IMR-90 (cell line): ENCODE data around the gene MAP7. TPM values are rescaled to one million over a fixed set of nuclear protein-coding genes. Genes with fewer than 3 reads are reported as not detected.

Experiments
- ATAC-seq: fragments of 200-7000 bp; cut with Tn5 transposase; 2 replicates; pipeline ENCODE4 v1.9.1; 2020; ENCODE audit warnings: low read depth, mild to moderate bottlenecking, moderate library complexity
- BruUV-seq: library from RNA; stranded (reverse); fragments of 400-500 nt; replicated peaks from 2 replicates; lab custom pipeline; 2021; lab: Mats Ljungman, UMichigan
- CTCF ChIA-PET: fragments of 300-600 bp; formaldehyde crosslinking; extraction: SDS; loops from one replicate; lab custom pipeline; 2021; ENCODE audit warnings: antibody characterized with exemption; lab: Yijun Ruan, JAX
- POLR2A ChIA-PET: fragments of 300-600 bp; sonication (Branson Sonifier 250); formaldehyde crosslinking; loops from one replicate; lab custom pipeline; 2022; ENCODE audit warnings: antibody characterized with exemption; ENCODE audit not compliant: unreplicated experiment; lab: Charles Lee
- DNase-seq: peaks from one replicate; pipeline ENCODE4 v3.0.0; 2013
- H2AFZ ChIP-seq: replicated peaks from 2 replicates; pipeline ENCODE3; 2013; ENCODE audit warnings: low read length, mild to moderate bottlenecking; ENCODE audit not compliant: poor library complexity
- H2AK5ac ChIP-seq: 2 replicates; pipeline ENCODE4 v1.6.1; 2013; ENCODE audit warnings: low read depth, low read length, inconsistent platforms
- H2AK9ac ChIP-seq: replicated peaks from 2 replicates; pipeline ENCODE3; 2013; ENCODE audit warnings: mild to moderate bottlenecking, low read depth, low read length, moderate library complexity; ENCODE audit not compliant: poor library complexity
- H2BK120ac ChIP-seq: 2 replicates; pipeline ENCODE4 v1.6.1; 2013; ENCODE audit warnings: low read depth, low read length, inconsistent platforms
- H2BK15ac ChIP-seq: 3 replicates; pipeline ENCODE4 v1.6.1; 2013; ENCODE audit warnings: low read depth, low read length, inconsistent platforms
- H2BK20ac ChIP-seq: 2 replicates; pipeline ENCODE4 v1.6.1; 2013; ENCODE audit warnings: low read depth, mild to moderate bottlenecking, inconsistent platforms, low read length, moderate library complexity
- H2BK5ac ChIP-seq: 2 replicates; pipeline ENCODE4 v1.6.1; 2013; ENCODE audit warnings: mild to moderate bottlenecking, low read depth, low read length, inconsistent platforms; ENCODE audit not compliant: poor library complexity, severe bottlenecking
- H3K14ac ChIP-seq: replicated peaks from 2 replicates; pipeline ENCODE4 v1.6.1; 2013; ENCODE audit warnings: low read depth, low read length, inconsistent platforms
- H3K18ac ChIP-seq: 2 replicates; pipeline ENCODE4 v1.6.1; 2013; ENCODE audit warnings: low read depth, low read length, control low read depth
- H3K23ac ChIP-seq: 2 replicates; pipeline ENCODE4 v1.6.1; 2013; ENCODE audit warnings: low read depth, low read length, inconsistent platforms
- H3K27ac ChIP-seq: 2 replicates; pipeline ENCODE4 v1.5.1; 2013; ENCODE audit warnings: mild to moderate bottlenecking, control low read depth, low read length; ENCODE audit not compliant: insufficient read depth
- H3K27me3 ChIP-seq: 2 replicates; pipeline ENCODE4 v1.6.1; 2013; ENCODE audit warnings: low read length; ENCODE audit not compliant: control insufficient read depth, insufficient read depth
- H3K36me3 ChIP-seq: 2 replicates; pipeline ENCODE4 v1.6.1; 2013; ENCODE audit warnings: low read length, mixed read lengths; ENCODE audit not compliant: control insufficient read depth, insufficient read depth
- H3K4ac ChIP-seq: 2 replicates; pipeline ENCODE4 v1.6.1; 2013; ENCODE audit warnings: low read depth, low read length, inconsistent platforms
- H3K4me1 ChIP-seq: 2 replicates; pipeline ENCODE4 v1.6.1; 2013; ENCODE audit warnings: low read length, mixed read lengths; ENCODE audit not compliant: control insufficient read depth, insufficient read depth
- H3K4me2 ChIP-seq: 2 replicates; pipeline ENCODE4 v1.6.1; 2013; ENCODE audit warnings: low read depth, mild to moderate bottlenecking, control low read depth, low read length, moderate library complexity
- H3K4me3 ChIP-seq: 2 replicates; pipeline ENCODE4 v1.5.1; 2013; ENCODE audit warnings: low read depth, mild to moderate bottlenecking, control low read depth, low read length, moderate library complexity; ENCODE audit not compliant: insufficient read depth
- H3K56ac ChIP-seq: 2 replicates; pipeline ENCODE4 v1.6.1; 2013; ENCODE audit warnings: low read length, inconsistent platforms; ENCODE audit not compliant: insufficient read depth; ENCODE audit errors: extremely low read depth
- H3K79me1 ChIP-seq, 2 experiments: 2 replicates each; pipeline ENCODE4 v1.6.1; 2013; ENCODE audit warnings: low read length in 2 of 2, inconsistent platforms in 1 of 2, low read depth in 1 of 2
- H3K9ac ChIP-seq: 2 replicates; pipeline ENCODE4 v1.6.1; 2013; ENCODE audit warnings: low read depth, low read length, control low read depth
- H3K9me1 ChIP-seq: 2 replicates; pipeline ENCODE4 v1.6.1; 2013; ENCODE audit warnings: low read length, inconsistent platforms; ENCODE audit not compliant: insufficient read depth
- H3K9me3 ChIP-seq: 2 replicates; pipeline ENCODE4 v1.6.1; 2013; ENCODE audit warnings: low read length; ENCODE audit not compliant: control insufficient read depth, insufficient read depth
- H4K20me1 ChIP-seq: 2 replicates; pipeline ENCODE4 v1.6.1; 2013; ENCODE audit warnings: low read length, inconsistent platforms; ENCODE audit not compliant: insufficient read depth
- H4K5ac ChIP-seq: 2 replicates; pipeline ENCODE4 v1.6.1; 2013; ENCODE audit warnings: mild to moderate bottlenecking, low read depth, low read length, control low read depth
- H4K8ac ChIP-seq, 2 experiments: 2 replicates each; pipeline ENCODE4 v1.6.1; 2013; ENCODE audit warnings: low read depth in 2 of 2, low read length in 2 of 2, control low read depth in 1 of 2, inconsistent platforms in 1 of 2
- H4K91ac ChIP-seq: 2 replicates; pipeline ENCODE4 v1.6.1; 2013; ENCODE audit warnings: low read depth, low read length, inconsistent platforms; ENCODE audit not compliant: insufficient read depth
- BHLHE40 ChIP-seq: fragments of 150-350 bp; IDR thresholded peaks from 2 replicates; pipeline ENCODE4 v1.6.1; 2016; ENCODE audit warnings: mild to moderate bottlenecking, low read depth, low read length
- POLR2A ChIP-seq: IDR thresholded peaks from 2 replicates; pipeline ENCODE4 v1.6.1; 2012; ENCODE audit warnings: mild to moderate bottlenecking, low read depth, low read length
- RFX5 ChIP-seq: IDR thresholded peaks from 2 replicates; pipeline ENCODE4 v1.8.0; 2012; ENCODE audit warnings: low read depth, mild to moderate bottlenecking, low read length, moderate library complexity
- WGBS, 2 experiments: methylation state at CpG; one replicate each; pipeline versions ENCODE4 v1.1.5 to v1.1.7; 2013; ENCODE audit warnings: missing lambda C conversion rate in 2 of 2; ENCODE audit not compliant: insufficient read length in 1 of 2; ENCODE audit errors: extremely low coverage in 2 of 2; 5-methylcytosine and 5-hydroxymethylcytosine counted together
- dilution Hi-C: fragments of 300-500 bp; cut with HindIII; formaldehyde crosslinking; loops from one replicate; pipeline ENCODE4 v1.14.3; 2018; ENCODE audit warnings: low sequenced_read_pairs; ENCODE audit not compliant: unreplicated experiment
- in situ Hi-C: fragments of 300-500 bp; cut with MboI; formaldehyde crosslinking; loops from 3 replicates; pipeline ENCODE4 v1.14.3; 2019; ENCODE audit warnings: low sequenced_read_pairs, inconsistent platforms, mixed read lengths
- intact Hi-C: fragments of 100-400 bp; cut with micrococcal nuclease; formaldehyde crosslinking; loops from 2 replicates; pipeline ENCODE4 v1.10.0; 2022
- polyA plus RNA-seq, 3 experiments: library from polyadenylated mRNA; depleted of rRNA; stranded (reverse); fragments of >200 nt; gene quantifications; 2 replicates each; pipeline ENCODE4 v1.2.3, GENCODE V29; 2012; ENCODE audit warnings: low replicate concordance in 1 of 3
- total RNA-seq: library from RNA; depleted of rRNA; stranded (reverse); fragments of >200 nt; gene quantifications from 2 replicates; pipeline ENCODE4 v1.2.3, GENCODE V29; 2012

Gene MAP7
- total and polyA plus RNA-seq, 2 of the 4 experiments (the other 2 are of a cell fraction), result 0.19 to 0.36 TPM

DNA sequence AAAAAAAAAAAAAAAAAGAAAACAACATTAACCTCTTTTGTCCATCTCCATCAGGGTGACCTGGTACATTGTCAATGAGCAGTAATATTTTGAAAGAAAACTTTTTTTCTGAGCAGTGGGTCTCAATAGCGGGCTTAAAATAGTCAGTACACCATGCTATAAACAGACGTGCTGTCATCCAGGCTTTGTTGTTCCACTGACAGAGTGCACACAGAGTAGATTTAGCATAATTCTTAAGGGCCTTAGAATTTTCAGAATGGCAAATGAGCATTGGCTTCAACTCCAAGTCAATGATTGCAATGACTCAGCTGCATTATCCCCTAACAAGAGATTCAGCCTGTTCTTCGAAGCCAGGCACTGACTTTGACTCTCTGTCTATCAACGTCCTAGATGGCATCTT, 35.6 kb downstream of the MAP7 start:
- intact Hi-C loops (no loop called here), dilution Hi-C loops (no loop called here), in situ Hi-C loops (no loop called here)
- Histone ChIP-seq H2BK15ac (no peak overlapping the region), H3K23ac (no peak overlapping the region), H3K27me3 (peaks cover 16% of the 10 kb centered on the region), H3K79me1 (no peaks in the 10 kb centered on the region), H3K4ac (no peak overlapping the region), H3K9me1 (no peaks in the 10 kb centered on the region), H4K20me1 (no peaks in the 10 kb centered on the region), H2BK20ac (no peak overlapping the region), H3K36me3 (no peaks in the 10 kb centered on the region), H2BK120ac (no peak overlapping the region), H2AK5ac (no peak overlapping the region), H2BK5ac (no peak overlapping the region), H3K27ac (no peak overlapping the region), H3K9me3 (no peaks in the 10 kb centered on the region), H3K56ac (no peak overlapping the region), H3K4me1 (no peaks in the 10 kb centered on the region), H3K14ac (no peak overlapping the region), H2AFZ (no peak overlapping the region), H3K18ac (no peak overlapping the region), H3K4me3 (no peak overlapping the region), H2AK9ac (no peak overlapping the region), H3K4me2 (no peak overlapping the region), H4K5ac (no peak overlapping the region), H4K8ac (no peak overlapping the region), H3K9ac (no peak overlapping the region), H4K91ac (no peak overlapping the region)
- DNase-seq (no peak), ATAC-seq (no peak)
- TF ChIP-seq POLR2A (no peak), RFX5 (no peak), BHLHE40 (no peak)
- no TSS peak for BruUV-seq
- CTCF ChIA-PET, result no interaction called here
- 71% methylated on average over 3 of the region's 4 CpGs; no CpG with 5 or more reads in 1 of the 2 experiments for WGBS, 2 experiments
- POLR2A ChIA-PET, result no interaction called here
